ENCODE results near the gene EXD2. TPM values are rescaled to one million over a fixed set of nuclear protein-coding genes. Genes with fewer than 3 reads are reported as not detected.
A peak's percentile ranks its signal among the peaks of the same experiment; 100 is the strongest.

EXD2 gene
- total RNA-seq, 1 donor from 2014 or later, result 16.5 TPM

- H3K27ac ChIP-seq (replicated peaks), result peak overlapping the region; percentile 73
- TF ChIP-seq, protein P1, sequence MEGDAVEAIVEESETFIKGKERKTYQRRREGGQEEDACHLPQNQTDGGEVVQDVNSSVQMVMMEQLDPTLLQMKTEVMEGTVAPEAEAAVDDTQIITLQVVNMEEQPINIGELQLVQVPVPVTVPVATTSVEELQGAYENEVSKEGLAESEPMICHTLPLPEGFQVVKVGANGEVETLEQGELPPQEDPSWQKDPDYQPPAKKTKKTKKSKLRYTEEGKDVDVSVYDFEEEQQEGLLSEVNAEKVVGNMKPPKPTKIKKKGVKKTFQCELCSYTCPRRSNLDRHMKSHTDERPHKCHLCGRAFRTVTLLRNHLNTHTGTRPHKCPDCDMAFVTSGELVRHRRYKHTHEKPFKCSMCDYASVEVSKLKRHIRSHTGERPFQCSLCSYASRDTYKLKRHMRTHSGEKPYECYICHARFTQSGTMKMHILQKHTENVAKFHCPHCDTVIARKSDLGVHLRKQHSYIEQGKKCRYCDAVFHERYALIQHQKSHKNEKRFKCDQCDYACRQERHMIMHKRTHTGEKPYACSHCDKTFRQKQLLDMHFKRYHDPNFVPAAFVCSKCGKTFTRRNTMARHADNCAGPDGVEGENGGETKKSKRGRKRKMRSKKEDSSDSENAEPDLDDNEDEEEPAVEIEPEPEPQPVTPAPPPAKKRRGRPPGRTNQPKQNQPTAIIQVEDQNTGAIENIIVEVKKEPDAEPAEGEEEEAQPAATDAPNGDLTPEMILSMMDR (IDR thresholded peaks at IDR 0.05; ENCODE audit: borderline replicate concordance), result no peak
- intact Hi-C loops (cut with micrococcal nuclease), result no loop called here
- H3K9me3 ChIP-seq (replicated peaks), result no peaks in the 10 kb centered on the region
- H3K36me3 ChIP-seq, result no peaks in the 10 kb centered on the region
- peaks cover 74% of the 10 kb centered on the region for H3K4me1 ChIP-seq
- DNase-seq, result no peak
- H3K4me3 ChIP-seq, result no peak overlapping the region
- no peaks in the 10 kb centered on the region for H3K27me3 ChIP-seq (ENCODE audit: low read depth)
Measured at GRCh38 chr14:69291396-69291795, 100.1 kb downstream of the EXD2 start.

DNA sequence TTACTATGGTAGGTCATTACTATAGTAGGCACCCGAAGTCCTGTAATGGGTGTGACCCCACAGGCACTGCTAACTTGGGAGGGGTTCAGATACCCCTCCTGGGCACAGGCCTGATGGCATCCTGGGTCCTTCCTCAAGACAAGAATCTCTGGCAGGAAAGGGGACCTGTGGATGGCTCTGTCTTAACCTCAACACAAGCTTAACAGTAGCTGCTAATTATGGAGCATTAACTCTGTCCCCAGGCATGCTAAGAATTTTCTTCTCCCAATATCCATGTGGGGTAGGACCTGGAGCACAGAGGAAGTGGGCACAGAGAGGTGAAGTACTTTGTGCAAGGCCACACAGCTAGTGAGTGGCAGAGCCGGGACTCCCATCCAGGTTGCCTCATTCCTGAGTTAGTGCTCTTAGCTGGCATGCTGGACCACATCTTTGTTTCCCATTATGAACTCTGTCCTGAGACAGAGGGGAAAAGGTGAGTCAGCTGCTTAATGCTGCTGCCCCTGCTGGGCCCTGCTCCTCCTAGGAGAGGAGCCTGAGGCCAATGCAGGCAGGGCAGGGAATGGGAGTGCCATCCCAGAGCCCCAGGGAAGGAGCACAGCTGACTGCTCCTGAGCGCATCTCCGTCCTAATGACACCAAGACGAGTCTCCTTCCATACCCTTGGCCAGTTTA, 100.7 kb downstream of the EXD2 start:
- peak overlapping the region; percentile 73 for H3K27ac ChIP-seq (replicated peaks)
- TF ChIP-seq, protein P1 (IDR thresholded peaks at IDR 0.05; ENCODE audit: borderline replicate concordance), result no peak
- no peaks in the 10 kb centered on the region for H3K27me3 ChIP-seq (ENCODE audit: low read depth)
- no peak for DNase-seq
- H3K4me1 ChIP-seq, result peaks cover 69% of the 10 kb centered on the region
- no peak overlapping the region for H3K4me3 ChIP-seq
- H3K9me3 ChIP-seq (replicated peaks), result no peaks in the 10 kb centered on the region
- no peaks in the 10 kb centered on the region for H3K36me3 ChIP-seq
- intact Hi-C loops (cut with micrococcal nuclease), result no loop called here

Other genes starting within 250 kb of the EXD2 start
- gene ACTN1, start 212.2 kb upstream of the EXD2 start, total RNA-seq, result 75.4 TPM
- gene DCAF5, start 38.4 kb upstream of the EXD2 start, total RNA-seq, result 57.8 TPM
- 70.5 TPM for gene GALNT16, start 68.7 kb downstream of the EXD2 start, total RNA-seq
- 105 TPM for gene ERH, start 206.8 kb downstream of the EXD2 start, total RNA-seq
- 17.2 TPM for gene SLC39A9, start 207.2 kb downstream of the EXD2 start, total RNA-seq

Data from left ventricle myocardium inferior (tissue), 1 donor.